SK-N-SH (cell line): ENCODE data around the gene MT1M. TPM values are rescaled to one million over a fixed set of nuclear protein-coding genes. Genes with fewer than 3 reads are reported as not detected.

Source experiments
- CTCF ChIA-PET: fragments of 300-600, 350-600 bp; formaldehyde crosslinking; extraction: SDS; loops from one replicate; lab custom pipeline; 2021; lab: Yijun Ruan, JAX
- POLR2A ChIA-PET: fragments of 350-600 bp; sonication (Branson Sonifier 250); formaldehyde crosslinking; extraction: SDS; loops from one replicate; lab custom pipeline; 2020; ENCODE audit warnings: antibody characterized with exemption, inconsistent platforms; lab: Yijun Ruan, JAX
- DNase-seq: peaks from one replicate; pipeline ENCODE4 v3.0.0; 2012
- H2AFZ ChIP-seq: fragments of 200-600 bp; sonication (generic); 2 replicates; pipeline ENCODE4 v1.8.1; 2016; ENCODE audit warnings: antibody characterized with exemption, mild to moderate bottlenecking, low read depth
- H3F3A ChIP-seq: fragments of 200-600 bp; sonication (generic); replicated peaks from 2 replicates; pipeline ENCODE3; 2016; ENCODE audit warnings: antibody characterized with exemption, mild to moderate bottlenecking; ENCODE audit not compliant: insufficient read depth
- H3K27ac ChIP-seq, 2 experiments: fragments of 200-500 bp in 1 of 2; fragments of 200-600 bp in 1 of 2; sonication (Bioruptor generic) in 1 of 2; sonication (generic), shearing (Covaris generic) in 1 of 2; 2 replicates each; pipeline versions ENCODE4 v1.5.1 to v1.6.1; 2014 to 2016; ENCODE audit warnings: low read depth in 2 of 2, inconsistent platforms in 1 of 2, low read length in 1 of 2, mild to moderate bottlenecking in 1 of 2, mixed read lengths in 1 of 2
- H3K27me3 ChIP-seq: fragments of 200-600 bp; sonication (generic), shearing (Covaris generic); 2 replicates; pipeline ENCODE4 v1.6.1; 2016; ENCODE audit warnings: mixed run types; ENCODE audit not compliant: insufficient read depth
- H3K36me3 ChIP-seq, 2 experiments: fragments of 200-500 bp in 1 of 2; fragments of 200-600 bp in 1 of 2; sonication (Bioruptor generic) in 1 of 2; sonication (generic) in 1 of 2; replicated peaks in 1 of 2; 2 replicates each; pipeline versions ENCODE3 to v1.5.1; 2014 to 2016; ENCODE audit warnings: low read length in 1 of 2, mild to moderate bottlenecking in 1 of 2; ENCODE audit not compliant: insufficient read depth in 2 of 2, control insufficient read depth in 1 of 2
- H3K4me1 ChIP-seq, 2 experiments: fragments of 200-500 bp in 1 of 2; fragments of 200-600 bp in 1 of 2; sonication (Bioruptor generic) in 1 of 2; sonication (generic), shearing (Covaris generic) in 1 of 2; 2 replicates each; pipeline versions ENCODE4 v1.5.1 to v1.6.1; 2014 to 2016; ENCODE audit warnings: low read depth in 1 of 2, low read length in 1 of 2, mixed run types in 1 of 2; ENCODE audit not compliant: insufficient read depth in 2 of 2, control insufficient read depth in 1 of 2
- H3K4me2 ChIP-seq: fragments of 200-600 bp; sonication (generic), shearing (Covaris generic); 2 replicates; pipeline ENCODE4 v1.6.1; 2017; ENCODE audit warnings: mixed run types
- H3K4me3 ChIP-seq, 2 experiments: fragments of 200-500 bp in 1 of 2; fragments of 200-600 bp in 1 of 2; sonication (Bioruptor generic) in 1 of 2; sonication (generic), shearing (Covaris generic) in 1 of 2; 2 replicates each; pipeline versions ENCODE4 v1.5.1 to v1.8.1; 2014 to 2016; ENCODE audit warnings: low read depth in 2 of 2, inconsistent platforms in 1 of 2, low read length in 1 of 2, mild to moderate bottlenecking in 1 of 2, mixed read lengths in 1 of 2, moderate library complexity in 1 of 2
- H3K79me2 ChIP-seq: fragments of 200-600 bp; sonication (generic); 2 replicates; pipeline ENCODE4 v1.8.1; 2017; ENCODE audit warnings: mild to moderate bottlenecking; ENCODE audit not compliant: insufficient read depth
- H3K9ac ChIP-seq: fragments of 200-600 bp; sonication (generic); 2 replicates; pipeline ENCODE4 v1.6.1; 2017; ENCODE audit warnings: mixed run types
- H3K9me2 ChIP-seq: fragments of 200-600 bp; sonication (generic); 2 replicates; pipeline ENCODE4 v1.6.1; 2017; ENCODE audit warnings: mixed run types
- H3K9me3 ChIP-seq: fragments of 200-600 bp; sonication (generic); 2 replicates; pipeline ENCODE4 v1.6.1; 2017; ENCODE audit warnings: mixed run types, mild to moderate bottlenecking, moderate library complexity
- H4K20me1 ChIP-seq: fragments of 200-600 bp; sonication (generic); 2 replicates; pipeline ENCODE4 v1.6.1; 2017; ENCODE audit warnings: mild to moderate bottlenecking, mixed run types; ENCODE audit not compliant: insufficient read depth
- EP300 ChIP-seq, 2 experiments: IDR thresholded peaks; 2 replicates each; pipeline versions ENCODE4 v1.4.0 to v1.6.1; 2012; ENCODE audit warnings: borderline replicate concordance in 1 of 2, low read depth in 1 of 2, low read length in 1 of 2
- EZH2phosphoT487 ChIP-seq: fragments of 200-600 bp; sonication (generic); IDR thresholded peaks from 2 replicates; pipeline ENCODE4 v1.6.1; 2017; ENCODE audit warnings: low read depth, mixed run types, mild to moderate bottlenecking, antibody characterized with exemption, moderate library complexity, borderline replicate concordance
- FOXM1 ChIP-seq: IDR thresholded peaks from 2 replicates; pipeline ENCODE4 v1.4.0; 2012; ENCODE audit warnings: low read depth, mild to moderate bottlenecking
- MEF2A ChIP-seq: IDR thresholded peaks from 2 replicates; pipeline ENCODE4 v1.4.0; 2012; ENCODE audit warnings: low read depth, borderline replicate concordance
- NFIC ChIP-seq: IDR thresholded peaks from 2 replicates; pipeline ENCODE4 v1.4.0; 2012; ENCODE audit warnings: borderline replicate concordance
- POLR2AphosphoS5 ChIP-seq: IDR thresholded peaks from 2 replicates; pipeline ENCODE4 v1.6.1; 2012; ENCODE audit warnings: low read depth, low read length
- RFX5 ChIP-seq: IDR thresholded peaks from 2 replicates; pipeline ENCODE4 v1.6.1; 2012; ENCODE audit warnings: mild to moderate bottlenecking, improper control_type of control experiment, low read length
- RXRA ChIP-seq: IDR thresholded peaks from 2 replicates; pipeline ENCODE4 v1.4.0; 2012; ENCODE audit warnings: low read depth, mild to moderate bottlenecking, borderline replicate concordance
- SMC3 ChIP-seq: IDR thresholded peaks from 2 replicates; pipeline ENCODE4 v1.6.1; 2012; ENCODE audit warnings: low read depth, low read length, improper control_type of control experiment
- TAF1 ChIP-seq: IDR thresholded peaks from 2 replicates; pipeline ENCODE4 v1.6.1; 2012; ENCODE audit warnings: low read depth, mild to moderate bottlenecking, low read length, moderate library complexity, borderline replicate concordance
- TCF12 ChIP-seq: IDR thresholded peaks from 2 replicates; pipeline ENCODE4 v1.4.0; 2012
- TEAD4 ChIP-seq: IDR thresholded peaks from 2 replicates; pipeline ENCODE4 v1.4.0; 2012; ENCODE audit warnings: mild to moderate bottlenecking, borderline replicate concordance; ENCODE audit not compliant: insufficient read depth
- WGBS: methylation state at CpG from one replicate; pipeline ENCODE4 v1.1.6; 2017; ENCODE audit warnings: low lambda C conversion rate; 5-methylcytosine and 5-hydroxymethylcytosine counted together
- polyA plus RNA-seq, 3 experiments: library from polyadenylated mRNA; depleted of rRNA; stranded (reverse); fragments of >200 nt; gene quantifications; 2 replicates each; pipeline ENCODE4 v1.2.3, GENCODE V29; 2012
- TF ChIP-seq, protein P1 (sequence below): IDR thresholded peaks from 2 replicates; pipeline ENCODE4; 2012
- TF ChIP-seq, protein P2 (sequence below): IDR thresholded peaks from 2 replicates; pipeline ENCODE4 v1.4.0; 2012; ENCODE audit warnings: low read depth, borderline replicate concordance
- TF ChIP-seq, protein P3 (sequence below): fragments of 150-350 bp; IDR thresholded peaks from 2 replicates; pipeline ENCODE4 v1.6.1; 2016; ENCODE audit warnings: mild to moderate bottlenecking, low read depth, low read length
- TF ChIP-seq, protein P4 (sequence below): fragments of 150-350 bp; IDR thresholded peaks from 2 replicates; pipeline ENCODE4 v1.6.1; 2017; ENCODE audit warnings: antibody characterized with exemption, low read length, low read depth, borderline replicate concordance

Gene MT1M
- polyA plus RNA-seq, 1 of the 3 experiments (the other 2 are of a cell fraction), result 1.3 TPM

DNA sequence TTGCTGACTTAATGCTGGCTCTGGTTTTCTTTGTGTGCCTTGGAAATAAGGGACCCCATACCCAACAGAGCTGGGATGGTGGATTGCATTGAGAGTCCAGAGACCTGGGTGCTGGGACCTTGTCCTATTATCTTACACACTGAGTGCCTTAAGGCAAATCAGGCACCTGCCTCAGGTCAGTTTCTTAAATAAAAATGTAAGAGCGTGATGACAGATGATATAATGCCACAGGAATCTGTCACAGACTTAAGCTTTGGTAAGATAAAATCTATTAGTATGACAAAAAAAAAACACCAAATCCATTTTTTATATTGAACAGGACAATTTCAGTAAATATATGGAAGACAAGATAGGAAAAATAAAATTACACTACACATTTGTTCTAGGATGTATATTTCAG is 7.6 kb downstream of the MT1M start:
- Histone ChIP-seq H3K9me2 (no peaks in the 10 kb centered on the region), H3F3A (no peaks in the 10 kb centered on the region), H4K20me1 (no peaks in the 10 kb centered on the region), H3K4me1 (peaks cover 0 to 6% of the 10 kb centered on the region in 2 experiments; a peak in 1 of 4 replicates), H3K79me2 (no peaks in the 10 kb centered on the region), H3K9me3 (no peaks in the 10 kb centered on the region), H3K9ac (no peak overlapping the region), H3K36me3 (no peaks in the 10 kb centered on the region), H3K4me2 (no peak overlapping the region), H3K27me3 (peaks cover 30% of the 10 kb centered on the region; the same call in 1 of the 2 replicates), H3K27ac (no peak overlapping the region), H3K4me3 (no peak overlapping the region), H2AFZ (no peak overlapping the region)
- 75% methylated on average over 1 of the region's 1 CpG for WGBS
- TF ChIP-seq, protein P1, sequence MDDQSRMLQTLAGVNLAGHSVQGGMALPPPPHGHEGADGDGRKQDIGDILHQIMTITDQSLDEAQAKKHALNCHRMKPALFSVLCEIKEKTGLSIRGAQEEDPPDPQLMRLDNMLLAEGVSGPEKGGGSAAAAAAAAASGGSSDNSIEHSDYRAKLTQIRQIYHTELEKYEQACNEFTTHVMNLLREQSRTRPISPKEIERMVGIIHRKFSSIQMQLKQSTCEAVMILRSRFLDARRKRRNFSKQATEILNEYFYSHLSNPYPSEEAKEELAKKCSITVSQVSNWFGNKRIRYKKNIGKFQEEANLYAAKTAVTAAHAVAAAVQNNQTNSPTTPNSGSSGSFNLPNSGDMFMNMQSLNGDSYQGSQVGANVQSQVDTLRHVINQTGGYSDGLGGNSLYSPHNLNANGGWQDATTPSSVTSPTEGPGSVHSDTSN, result no peak
- TF ChIP-seq MEF2A (no peak), NFIC (no peak), TEAD4 (no peak), RFX5 (no peak), TCF12 (no peak), FOXM1 (no peak), SMC3 (no peak), EZH2phosphoT487 (no peak), TAF1 (no peak)
- TF ChIP-seq, protein P2, sequence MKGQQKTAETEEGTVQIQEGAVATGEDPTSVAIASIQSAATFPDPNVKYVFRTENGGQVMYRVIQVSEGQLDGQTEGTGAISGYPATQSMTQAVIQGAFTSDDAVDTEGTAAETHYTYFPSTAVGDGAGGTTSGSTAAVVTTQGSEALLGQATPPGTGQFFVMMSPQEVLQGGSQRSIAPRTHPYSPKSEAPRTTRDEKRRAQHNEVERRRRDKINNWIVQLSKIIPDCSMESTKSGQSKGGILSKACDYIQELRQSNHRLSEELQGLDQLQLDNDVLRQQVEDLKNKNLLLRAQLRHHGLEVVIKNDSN, result no peak
- TF ChIP-seq, protein P3, sequence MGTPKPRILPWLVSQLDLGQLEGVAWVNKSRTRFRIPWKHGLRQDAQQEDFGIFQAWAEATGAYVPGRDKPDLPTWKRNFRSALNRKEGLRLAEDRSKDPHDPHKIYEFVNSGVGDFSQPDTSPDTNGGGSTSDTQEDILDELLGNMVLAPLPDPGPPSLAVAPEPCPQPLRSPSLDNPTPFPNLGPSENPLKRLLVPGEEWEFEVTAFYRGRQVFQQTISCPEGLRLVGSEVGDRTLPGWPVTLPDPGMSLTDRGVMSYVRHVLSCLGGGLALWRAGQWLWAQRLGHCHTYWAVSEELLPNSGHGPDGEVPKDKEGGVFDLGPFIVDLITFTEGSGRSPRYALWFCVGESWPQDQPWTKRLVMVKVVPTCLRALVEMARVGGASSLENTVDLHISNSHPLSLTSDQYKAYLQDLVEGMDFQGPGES, result no peak
- DNase-seq, result no peak
- CTCF ChIA-PET, result interaction anchor here (1.5 to 1.7 kb wide), 2 partner anchors 11 to 37 kb away, joined by 4 read pairs; partner anchors contain the start of gene MT1B
- POLR2A ChIA-PET, result no interaction called here

DNA sequence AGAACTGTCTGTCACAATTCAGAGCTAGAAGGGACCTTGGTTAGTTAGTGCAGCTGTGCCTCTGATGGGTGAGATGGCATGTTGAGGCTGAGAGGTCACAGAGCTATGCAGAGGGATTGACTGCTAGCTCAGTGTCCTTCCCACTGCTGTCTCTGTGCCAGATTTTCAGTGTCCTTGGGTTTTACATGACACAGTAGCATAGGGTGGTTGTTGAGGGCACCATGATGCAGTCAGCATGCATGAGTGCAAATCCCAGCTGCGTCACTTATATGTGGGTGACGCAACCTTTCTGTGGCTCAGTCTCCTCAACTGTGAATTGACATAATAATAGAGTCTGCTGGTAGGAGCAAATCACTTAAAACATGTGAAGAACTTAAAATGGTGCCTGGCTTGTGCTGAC is 8.7 kb downstream of the MT1M start:
- Histone ChIP-seq H3K4me3 (no peak overlapping the region), H3K36me3 (no peaks in the 10 kb centered on the region), H3K79me2 (no peaks in the 10 kb centered on the region), H3K27me3 (peaks cover 24% of the 10 kb centered on the region; the same call in 1 of the 2 replicates), H3K4me1 (peaks cover 0 to 2% of the 10 kb centered on the region in 2 experiments; a peak in 1 of 4 replicates), H2AFZ (no peak overlapping the region), H3K9me3 (no peaks in the 10 kb centered on the region), H3K9ac (no peak overlapping the region), H4K20me1 (no peaks in the 10 kb centered on the region), H3K27ac (no peak overlapping the region), H3F3A (no peaks in the 10 kb centered on the region), H3K4me2 (no peak overlapping the region), H3K9me2 (no peaks in the 10 kb centered on the region)
- no peak for DNase-seq
- ChIA-PET POLR2A (no interaction called here), CTCF (interaction anchor here (0.8 to 1.4 kb wide), 2 partner anchors 18 to 40 kb away, joined by 3 read pairs; no protein-coding TSS in a partner anchor)
- no peak for TF ChIP-seq EP300 (IDR thresholded peaks at IDR 0.05; ENCODE audit: borderline replicate concordance in 1 of 2, low read depth in 1 of 2, low read length in 1 of 2)
- no peak for TF ChIP-seq RXRA
- no peak for TF ChIP-seq EZH2phosphoT487
- TF ChIP-seq MEF2A, result no peak
- TF ChIP-seq POLR2AphosphoS5, result no peak
- TF ChIP-seq, protein P4, sequence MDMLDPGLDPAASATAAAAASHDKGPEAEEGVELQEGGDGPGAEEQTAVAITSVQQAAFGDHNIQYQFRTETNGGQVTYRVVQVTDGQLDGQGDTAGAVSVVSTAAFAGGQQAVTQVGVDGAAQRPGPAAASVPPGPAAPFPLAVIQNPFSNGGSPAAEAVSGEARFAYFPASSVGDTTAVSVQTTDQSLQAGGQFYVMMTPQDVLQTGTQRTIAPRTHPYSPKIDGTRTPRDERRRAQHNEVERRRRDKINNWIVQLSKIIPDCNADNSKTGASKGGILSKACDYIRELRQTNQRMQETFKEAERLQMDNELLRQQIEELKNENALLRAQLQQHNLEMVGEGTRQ, result no peak
- 100% methylated on average over 2 of the region's 2 CpGs for WGBS
